Endothelial cell (in vitro differentiated cells): Measurements from ENCODE around the gene CFAP90. TPM values are rescaled to one million over a fixed set of nuclear protein-coding genes. Genes with fewer than 3 reads are reported as not detected.

Experiments
- DNase-seq: peaks from one replicate; pipeline ENCODE4 v3.0.0; 2021; ENCODE audit warnings: low spot score
- H3K27ac Mint-ChIP-seq: one replicate; pipeline ENCODE4 v1.8.0; 2021; ENCODE audit warnings: mixed read lengths, inconsistent platforms; ENCODE audit not compliant: unreplicated experiment
- H3K27me3 Mint-ChIP-seq: one replicate; pipeline ENCODE4 v1.8.0; 2021; ENCODE audit warnings: mild to moderate bottlenecking, moderate library complexity, mixed read lengths, inconsistent platforms; ENCODE audit not compliant: unreplicated experiment
- H3K36me3 Mint-ChIP-seq: one replicate; pipeline ENCODE4 v1.8.0; 2021; ENCODE audit warnings: mild to moderate bottlenecking, low read depth, mixed read lengths, inconsistent platforms; ENCODE audit not compliant: unreplicated experiment
- H3K4me1 Mint-ChIP-seq: one replicate; pipeline ENCODE4 v1.8.0; 2021; ENCODE audit warnings: mild to moderate bottlenecking, mixed read lengths, inconsistent platforms; ENCODE audit not compliant: unreplicated experiment
- H3K4me3 Mint-ChIP-seq: one replicate; pipeline ENCODE4 v1.8.0; 2021; ENCODE audit warnings: mild to moderate bottlenecking, mixed read lengths, inconsistent platforms; ENCODE audit not compliant: unreplicated experiment
- H3K9me3 Mint-ChIP-seq: one replicate; pipeline ENCODE4 v1.8.0; 2021; ENCODE audit warnings: mixed read lengths, inconsistent platforms; ENCODE audit not compliant: unreplicated experiment
- total RNA-seq: library from RNA; stranded (reverse); fragmentation: NEBNext Ultra II Directional; extraction: Animal tissue kit (Norgen Biotek cat#: 25700); gene quantifications from one replicate; pipeline ENCODE4 v1.2.1, GENCODE V29; 2021; ENCODE audit not compliant: unreplicated experiment
- TF ChIP-seq, protein P1 (sequence below): fragments of 200-600 bp; sonication (generic); IDR thresholded peaks from one replicate; pipeline ENCODE4 v1.5.0; 2021; ENCODE audit warnings: antibody characterized with exemption; ENCODE audit not compliant: unreplicated experiment

Gene CFAP90
- total RNA-seq, 1 donor from 2014 or later, result not detected

- no peaks in the 10 kb centered on the region for H3K4me1 Mint-ChIP-seq
- H3K36me3 Mint-ChIP-seq, result no peaks in the 10 kb centered on the region
- H3K9me3 Mint-ChIP-seq, result no peaks in the 10 kb centered on the region
- H3K27me3 Mint-ChIP-seq, result peaks cover 1% of the 10 kb centered on the region
- H3K27ac Mint-ChIP-seq, result no peak overlapping the region
- TF ChIP-seq, protein P1, sequence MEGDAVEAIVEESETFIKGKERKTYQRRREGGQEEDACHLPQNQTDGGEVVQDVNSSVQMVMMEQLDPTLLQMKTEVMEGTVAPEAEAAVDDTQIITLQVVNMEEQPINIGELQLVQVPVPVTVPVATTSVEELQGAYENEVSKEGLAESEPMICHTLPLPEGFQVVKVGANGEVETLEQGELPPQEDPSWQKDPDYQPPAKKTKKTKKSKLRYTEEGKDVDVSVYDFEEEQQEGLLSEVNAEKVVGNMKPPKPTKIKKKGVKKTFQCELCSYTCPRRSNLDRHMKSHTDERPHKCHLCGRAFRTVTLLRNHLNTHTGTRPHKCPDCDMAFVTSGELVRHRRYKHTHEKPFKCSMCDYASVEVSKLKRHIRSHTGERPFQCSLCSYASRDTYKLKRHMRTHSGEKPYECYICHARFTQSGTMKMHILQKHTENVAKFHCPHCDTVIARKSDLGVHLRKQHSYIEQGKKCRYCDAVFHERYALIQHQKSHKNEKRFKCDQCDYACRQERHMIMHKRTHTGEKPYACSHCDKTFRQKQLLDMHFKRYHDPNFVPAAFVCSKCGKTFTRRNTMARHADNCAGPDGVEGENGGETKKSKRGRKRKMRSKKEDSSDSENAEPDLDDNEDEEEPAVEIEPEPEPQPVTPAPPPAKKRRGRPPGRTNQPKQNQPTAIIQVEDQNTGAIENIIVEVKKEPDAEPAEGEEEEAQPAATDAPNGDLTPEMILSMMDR, result no peak
- no peak overlapping the region for H3K4me3 Mint-ChIP-seq
- DNase-seq, result no peak
These were observed 23.3 kb downstream of the CFAP90 start for GRCh38 chr5:7827610-7828009.

DNA sequence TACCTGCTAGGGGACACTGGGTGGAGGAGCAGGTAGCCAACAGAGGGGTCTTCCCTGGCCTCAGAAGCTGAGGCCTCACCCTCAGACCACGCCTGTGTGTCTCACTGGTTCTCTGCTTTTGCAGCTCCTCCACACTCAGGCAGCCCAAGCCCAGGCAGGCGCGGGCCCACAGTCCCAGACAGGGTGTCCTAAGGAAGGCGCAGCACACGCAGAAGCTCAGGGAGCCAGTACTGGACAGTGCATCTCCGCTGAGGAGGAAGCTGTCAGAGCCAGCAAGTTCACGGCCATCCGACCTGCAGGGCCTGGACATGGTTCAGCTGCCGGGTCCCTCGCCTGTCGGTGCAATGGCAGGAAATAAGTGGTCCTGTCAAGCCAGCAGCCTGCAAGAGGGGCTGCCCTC is 25.3 kb downstream of the CFAP90 start:
- no peaks in the 10 kb centered on the region for H3K36me3 Mint-ChIP-seq
- DNase-seq, result no peak
- H3K27me3 Mint-ChIP-seq, result peaks cover 1% of the 10 kb centered on the region
- H3K27ac Mint-ChIP-seq, result no peak overlapping the region
- H3K9me3 Mint-ChIP-seq, result no peaks in the 10 kb centered on the region
- no peaks in the 10 kb centered on the region for H3K4me1 Mint-ChIP-seq
- H3K4me3 Mint-ChIP-seq, result no peak overlapping the region
- TF ChIP-seq, protein P1, result no peak

- TF ChIP-seq, protein P1, result no peak
- Mint-ChIP-seq H3K9me3 (no peaks in the 10 kb centered on the region), H3K27ac (no peak overlapping the region), H3K4me1 (no peaks in the 10 kb centered on the region), H3K27me3 (peaks cover 1% of the 10 kb centered on the region), H3K4me3 (no peak overlapping the region), H3K36me3 (no peaks in the 10 kb centered on the region)
- DNase-seq, result no peak
These were observed 25.9 kb downstream of the CFAP90 start for GRCh38 chr5:7824995-7825394.

DNA sequence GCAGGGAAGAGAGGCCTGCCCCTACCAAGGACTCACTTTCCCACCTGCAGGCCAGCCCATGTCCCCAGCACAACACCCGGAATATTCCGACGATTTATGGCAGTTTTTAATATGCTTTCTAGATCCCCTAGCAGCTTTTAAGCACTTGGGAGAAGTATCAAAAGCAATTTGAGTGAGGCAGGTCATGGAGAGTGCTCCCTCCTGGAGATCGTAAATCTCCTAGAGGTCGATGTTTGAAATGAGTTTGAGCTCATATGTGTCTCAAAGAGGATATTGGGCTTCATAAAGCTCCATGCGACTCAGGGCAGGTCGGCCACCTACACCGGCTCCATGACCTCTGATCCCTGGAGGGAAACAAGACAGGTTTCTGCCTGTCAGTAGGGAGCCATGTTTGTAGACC is 27.3 kb downstream of the CFAP90 start:
- Mint-ChIP-seq H3K36me3 (no peaks in the 10 kb centered on the region), H3K27ac (no peak overlapping the region), H3K9me3 (no peaks in the 10 kb centered on the region), H3K27me3 (peaks cover 1% of the 10 kb centered on the region), H3K4me1 (no peaks in the 10 kb centered on the region), H3K4me3 (no peak overlapping the region)
- DNase-seq, result no peak
- TF ChIP-seq, protein P1, result no peak

GRCh38 chr5:7822449-7822848 is 28.5 kb downstream of the CFAP90 start:
- H3K4me3 Mint-ChIP-seq, result no peak overlapping the region
- H3K36me3 Mint-ChIP-seq, result no peaks in the 10 kb centered on the region
- TF ChIP-seq, protein P1, result no peak
- no peaks in the 10 kb centered on the region for H3K9me3 Mint-ChIP-seq
- DNase-seq, result no peak
- no peak overlapping the region for H3K27ac Mint-ChIP-seq
- no peaks in the 10 kb centered on the region for H3K4me1 Mint-ChIP-seq
- peaks cover 1% of the 10 kb centered on the region for H3K27me3 Mint-ChIP-seq
